Transverse colon (tissue), 4 donors: ENCODE measurements around the gene MAP4K2. TPM values are rescaled to one million over a fixed set of nuclear protein-coding genes. Genes with fewer than 3 reads are reported as not detected.
A peak's percentile ranks its signal among the peaks of the same experiment; 100 is the strongest.

Experiments
- DNase-seq: peaks from one replicate; pipeline ENCODE4 v3.0.0-alpha.2; 2019
- H3K27ac ChIP-seq, 4 donors: fragments of 200-600 bp; sonication (generic); 2 replicates each; pipeline ENCODE4 v1.5.1; 2016 to 2018; ENCODE audit warnings: inconsistent platforms in 4 of 4
- H3K27me3 ChIP-seq: fragments of 200-600 bp; sonication (generic); 2 replicates; pipeline ENCODE4 v1.5.1; 2017; ENCODE audit warnings: inconsistent platforms
- H3K36me3 ChIP-seq, 4 donors: fragments of 200-600 bp; sonication (generic); 2 replicates each; pipeline ENCODE4 v1.5.1; 2017 to 2019; ENCODE audit warnings: inconsistent platforms in 4 of 4
- H3K4me1 ChIP-seq, 4 donors: fragments of 200-600 bp; sonication (generic); 2 replicates each; pipeline ENCODE4 v1.5.1; 2017 to 2020; ENCODE audit warnings: inconsistent platforms in 4 of 4
- H3K4me3 ChIP-seq, 4 donors: fragments of 200-600 bp; sonication (generic); 1 replicate in 1 of 4; 2 replicates in 3 of 4; pipeline versions ENCODE4 v1.5.1 to v1.6.1; 2017 to 2019; ENCODE audit warnings: inconsistent platforms in 4 of 4
- H3K9me3 ChIP-seq, 2 donors: fragments of 200-600 bp; sonication (generic); 2 replicates each; pipeline ENCODE4 v1.5.1; 2017 to 2019; ENCODE audit warnings: inconsistent platforms in 2 of 2
- EP300 ChIP-seq: sonication (generic); formaldehyde crosslinking; IDR thresholded peaks from one replicate; pipeline ENCODE4 v1.6.1; 2017; ENCODE audit warnings: antibody characterized with exemption, low read depth
- POLR2A ChIP-seq: fragments of 450-650 bp; IDR thresholded peaks from one replicate; pipeline ENCODE4 v1.6.1; 2016; ENCODE audit warnings: antibody characterized with exemption, mild to moderate bottlenecking, moderate library complexity
- POLR2AphosphoS5 ChIP-seq, 3 donors: sonication (generic); formaldehyde crosslinking; IDR thresholded peaks; one replicate each; pipeline ENCODE4 v1.6.1; 2016; ENCODE audit warnings: antibody characterized with exemption in 3 of 3
- WGBS, 2 donors: methylation state at CpG; one replicate each; pipeline ENCODE4 v1.1.5; 2018; ENCODE audit warnings: low coverage in 1 of 2; 5-methylcytosine and 5-hydroxymethylcytosine counted together
- in situ Hi-C, 4 donors: fragments of 200-750 bp; cut with MboI; loops; one replicate each; pipeline versions ENCODE4 v1.15.0 to v1.15.1; 2017; ENCODE audit warnings: low sequenced_read_pairs in 3 of 4, low pct_ligation_motif_present in 1 of 4, low pct_unique_long_range_greater_than_20kb in 1 of 4
- intact Hi-C: fragments of 100-400 bp; cut with DNase I; formaldehyde crosslinking; loops from one replicate; pipeline ENCODE4 v1.15.1; 2023; ENCODE audit warnings: low total_unique reads
- total RNA-seq, 4 donors: library from RNA; depleted of rRNA; stranded (reverse); fragments of >200 nt; gene quantifications; one replicate each; pipeline ENCODE4 v1.1.0, GENCODE V29; 2016
- TF ChIP-seq, protein P1 (sequence below), 5 experiments: fragments of 200-600 bp in 3 of 5; fragments of 450-650 bp in 2 of 5; sonication (generic) in 3 of 5; IDR thresholded peaks; 1 replicate in 2 of 5; 2 replicates in 3 of 5; pipeline ENCODE4 v1.5.1; 2016 to 2017; ENCODE audit warnings: antibody characterized with exemption in 5 of 5, inconsistent platforms in 3 of 5, mild to moderate bottlenecking in 2 of 5, moderate library complexity in 1 of 5

The MAP4K2 gene
- 100 to 1,000 TPM in 2 of 4 donors, 10 to 100 TPM in 2; 10.1 to 369 (median 90.9) TPM for total RNA-seq

DNA sequence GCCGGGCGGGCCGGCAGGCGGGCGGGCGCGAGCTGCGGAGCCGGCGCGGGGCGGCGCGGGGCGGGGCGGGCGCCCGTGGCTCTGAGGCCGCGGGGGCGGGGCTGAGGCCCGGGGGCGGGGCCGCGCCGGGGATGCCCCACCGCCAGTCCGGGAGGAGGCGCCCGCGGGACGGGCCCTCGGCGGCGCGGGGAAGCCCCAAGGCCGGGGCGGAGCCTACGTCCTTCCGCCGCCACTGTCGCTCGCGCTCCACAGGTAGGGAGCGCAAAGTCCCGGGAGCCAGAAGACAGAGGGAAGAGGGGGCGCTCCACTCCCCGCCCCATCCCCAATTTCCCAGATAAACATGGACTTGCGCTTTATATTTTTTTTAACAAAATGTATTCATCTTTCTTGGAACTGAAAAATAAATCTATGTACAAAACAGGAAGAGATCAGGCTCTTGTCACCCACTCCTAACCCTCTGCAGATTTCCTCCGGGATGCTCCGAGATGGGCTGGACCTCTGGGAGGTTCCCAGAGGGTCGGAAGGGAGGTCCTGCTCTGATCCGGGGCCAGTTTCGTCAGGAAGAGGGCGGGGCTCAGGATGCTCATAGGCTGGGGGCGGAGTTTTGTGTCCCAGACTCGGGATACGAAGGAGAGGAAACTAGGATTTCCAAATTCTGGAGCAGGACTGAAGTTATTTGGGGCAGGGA lies at the start of gene MAP4K2:
MAP4K2 (minus strand) TSS at position 57 of the 688 bp plus-strand sequence. CDS start 65 bp downstream, outside the sequence.
- Histone ChIP-seq H3K4me3 (peak within 1 kb of the TSS; percentile 53 to 87 (median 62)), H3K36me3 (no peaks in the 10 kb centered on the region), H3K27me3 (no peaks in the 10 kb centered on the region), H3K9me3 (no peaks in the 10 kb centered on the region), H3K4me1 (peaks cover 10 to 29% (median 20%) of the 10 kb centered on the region in 4 donors), H3K27ac (peak within 1 kb of the TSS; percentile 87 to 93 (median 90))
- DNase-seq = peak; percentile 93
- in situ Hi-C loops = no loop called here
- WGBS, 2 donors = 0% methylated on average over 1 to 39 of the region's 58 CpGs
- intact Hi-C loops = no loop called here
- TF ChIP-seq POLR2A (peak; percentile 21), POLR2AphosphoS5 (IDR thresholded peaks at IDR 0.05) (peak in 2 of 3 donors; percentile 30 to 42), EP300 (no peak)
- TF ChIP-seq, protein P1, sequence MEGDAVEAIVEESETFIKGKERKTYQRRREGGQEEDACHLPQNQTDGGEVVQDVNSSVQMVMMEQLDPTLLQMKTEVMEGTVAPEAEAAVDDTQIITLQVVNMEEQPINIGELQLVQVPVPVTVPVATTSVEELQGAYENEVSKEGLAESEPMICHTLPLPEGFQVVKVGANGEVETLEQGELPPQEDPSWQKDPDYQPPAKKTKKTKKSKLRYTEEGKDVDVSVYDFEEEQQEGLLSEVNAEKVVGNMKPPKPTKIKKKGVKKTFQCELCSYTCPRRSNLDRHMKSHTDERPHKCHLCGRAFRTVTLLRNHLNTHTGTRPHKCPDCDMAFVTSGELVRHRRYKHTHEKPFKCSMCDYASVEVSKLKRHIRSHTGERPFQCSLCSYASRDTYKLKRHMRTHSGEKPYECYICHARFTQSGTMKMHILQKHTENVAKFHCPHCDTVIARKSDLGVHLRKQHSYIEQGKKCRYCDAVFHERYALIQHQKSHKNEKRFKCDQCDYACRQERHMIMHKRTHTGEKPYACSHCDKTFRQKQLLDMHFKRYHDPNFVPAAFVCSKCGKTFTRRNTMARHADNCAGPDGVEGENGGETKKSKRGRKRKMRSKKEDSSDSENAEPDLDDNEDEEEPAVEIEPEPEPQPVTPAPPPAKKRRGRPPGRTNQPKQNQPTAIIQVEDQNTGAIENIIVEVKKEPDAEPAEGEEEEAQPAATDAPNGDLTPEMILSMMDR (IDR thresholded peaks at IDR 0.05) = peak in 3 of 5 experiments; percentile 12 to 30 (median 18)

DNA sequence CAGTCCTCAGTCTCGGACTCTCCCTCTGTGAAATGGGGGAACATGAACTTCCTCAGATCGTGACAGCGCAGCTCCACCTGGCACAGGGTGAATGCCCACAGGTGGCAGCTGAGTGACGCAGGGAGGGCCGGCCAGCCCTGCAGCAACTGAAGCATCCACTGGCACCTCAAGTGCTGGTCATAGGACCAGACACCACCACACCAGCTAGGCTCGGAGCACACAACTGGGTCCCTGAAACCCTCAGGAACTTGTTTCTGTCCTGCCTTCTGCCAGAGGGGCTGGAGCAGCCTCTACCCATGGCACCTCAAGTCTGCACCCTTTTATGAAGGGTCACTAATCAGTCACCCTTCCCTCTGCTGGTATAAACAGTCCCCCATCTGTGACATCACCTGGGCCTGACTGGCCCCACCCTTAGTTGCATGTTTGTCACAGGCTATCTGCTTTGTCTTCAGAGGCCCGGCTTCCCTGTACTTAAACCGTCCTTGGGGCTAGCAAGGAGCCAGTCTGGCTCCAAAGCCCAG lies 48.9 kb upstream of the MAP4K2 start:
- Histone ChIP-seq H3K36me3 (no peaks in the 10 kb centered on the region), H3K27ac (peak overlapping the region; percentile 66 to 96 (median 94)), H3K27me3 (no peaks in the 10 kb centered on the region), H3K9me3 (no peaks in the 10 kb centered on the region), H3K4me3 (no peak overlapping the region), H3K4me1 (peaks cover 54 to 92% (median 69%) of the 10 kb centered on the region in 4 donors)
- intact Hi-C loops (no loop called here), in situ Hi-C loops (no loop called here)
- 85% methylated on average over 8 of the region's 8 CpGs; no CpG with 5 or more reads in 1 of the 2 donors for whole genome bisulfite sequencing, 2 donors
- TF ChIP-seq, protein P1 (IDR thresholded peaks at IDR 0.05) = no peak
- no peak for TF ChIP-seq EP300
- peak; percentile 16 for TF ChIP-seq POLR2A
- peak in 1 of 3 donors; percentile 50 for TF ChIP-seq POLR2AphosphoS5 (IDR thresholded peaks at IDR 0.05)
- peak; percentile 62 for DNase-seq

DNA sequence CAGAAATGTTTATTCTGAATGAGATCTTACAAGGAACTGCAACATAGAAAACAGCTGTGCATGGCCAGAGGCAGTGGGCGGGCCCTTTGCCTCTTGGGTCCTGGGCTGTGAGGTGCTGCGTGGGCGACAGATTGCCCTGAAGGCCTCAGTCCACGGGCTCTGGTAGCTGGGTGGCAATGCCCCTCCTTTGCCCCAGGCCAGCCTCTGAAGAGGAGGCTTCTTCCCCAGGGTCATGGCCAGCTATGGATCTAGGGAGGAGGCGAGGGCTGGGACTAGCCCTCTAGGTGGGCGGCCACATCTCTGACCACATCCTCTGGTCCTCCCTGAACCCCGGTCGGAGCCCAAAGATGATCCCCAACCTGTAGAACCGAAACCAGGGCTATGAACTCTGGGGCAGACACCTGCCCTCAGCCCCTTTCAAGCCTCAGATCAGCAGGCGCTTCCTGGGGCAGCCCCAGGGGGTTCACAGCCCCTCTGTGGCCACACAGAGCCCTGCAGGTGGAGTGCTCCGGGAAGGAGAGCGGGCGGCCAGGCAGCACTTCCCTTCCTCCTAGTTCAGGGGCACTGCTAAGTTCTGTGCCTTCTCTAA lies 48.1 kb upstream of the MAP4K2 start:
- 52 to 60% methylated on average over 1 to 10 of the region's 13 CpGs for WGBS, 2 donors

More for the DNA sequence above, 48.1 kb upstream of the MAP4K2 start:
- intact Hi-C loops (no loop called here), in situ Hi-C loops (no loop called here)
- peak overlapping the region; percentile 66 to 96 (median 94) for H3K27ac ChIP-seq
- H3K36me3 ChIP-seq = no peaks in the 10 kb centered on the region
- no peaks in the 10 kb centered on the region for H3K9me3 ChIP-seq
- H3K4me3 ChIP-seq = no peak overlapping the region
- peaks cover 46 to 87% (median 62%) of the 10 kb centered on the region in 4 donors for H3K4me1 ChIP-seq
- peak; percentile 71 for DNase-seq
- H3K27me3 ChIP-seq = no peaks in the 10 kb centered on the region
- TF ChIP-seq, protein P1 (IDR thresholded peaks at IDR 0.05) = no peak
- TF ChIP-seq POLR2A (no peak), POLR2AphosphoS5 (IDR thresholded peaks at IDR 0.05) (no peak), EP300 (no peak)
